ENCODE results near the gene HS3ST3B1.

The HS3ST3B1 gene

DNA sequence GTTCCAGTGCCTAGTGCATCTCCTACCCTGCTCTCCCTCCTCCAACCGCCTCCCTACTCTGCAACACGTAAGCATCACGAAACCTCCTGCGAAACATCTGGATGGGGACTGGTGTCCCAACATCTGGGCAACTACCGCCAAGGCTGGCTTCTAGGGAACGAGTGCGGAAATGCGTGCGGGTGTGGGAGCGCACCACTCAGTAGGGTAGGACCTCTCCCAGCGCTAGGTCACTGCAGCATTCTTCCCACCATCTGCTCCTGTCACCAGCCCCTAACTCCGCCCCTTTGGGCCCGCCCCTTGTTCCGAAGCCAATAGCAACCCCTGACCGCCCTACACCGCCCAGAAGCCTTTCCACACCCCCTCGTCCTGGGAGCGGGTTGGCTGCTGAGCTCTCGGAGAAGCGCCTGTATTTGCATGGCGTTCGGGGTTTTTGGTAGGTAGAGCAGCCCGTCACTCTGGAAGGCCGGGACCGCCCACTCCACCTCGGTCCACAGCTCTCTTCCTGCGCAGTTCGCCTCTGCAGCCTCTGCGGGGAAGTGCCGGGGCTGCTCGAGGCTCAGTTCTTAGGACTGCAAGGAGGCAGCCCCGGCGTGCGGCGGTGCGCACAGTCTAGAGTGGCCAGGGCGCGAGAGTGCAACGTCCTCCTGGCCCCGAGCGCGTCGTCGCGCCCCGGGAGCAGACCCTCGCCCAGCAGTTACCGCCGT lies at the start of gene HS3ST3B1:
HS3ST3B1 (plus strand) TSS at position 507 of the 704 bp plus-strand sequence. CDS start 438 bp downstream, outside the sequence.
- DNase-seq = peak; percentile 100

DNA sequence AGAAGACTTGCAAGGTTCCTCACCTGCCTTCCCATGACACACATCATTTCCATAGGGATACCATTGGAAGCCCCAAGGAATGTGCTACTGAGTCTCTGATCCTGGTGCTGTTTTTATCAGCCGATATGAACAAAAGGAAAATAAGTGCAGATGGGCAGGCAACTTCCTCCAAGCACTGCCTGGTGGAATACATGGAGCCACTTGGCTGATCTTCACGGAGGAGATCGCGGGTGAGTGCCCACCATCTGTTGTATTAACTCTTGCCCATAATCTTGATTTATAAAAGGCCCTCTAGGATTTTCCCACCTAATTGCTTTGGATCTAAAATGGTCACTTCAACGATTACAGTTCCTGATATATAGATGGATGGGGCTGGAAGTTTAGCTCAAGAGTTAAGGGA lies 39.5 kb upstream of the HS3ST3B1 start:
- no peak for DNase-seq

- no peak for DNase-seq
These were observed 32.6 kb upstream of the HS3ST3B1 start for GRCh38 chr17:14268264-14268663.

DNA sequence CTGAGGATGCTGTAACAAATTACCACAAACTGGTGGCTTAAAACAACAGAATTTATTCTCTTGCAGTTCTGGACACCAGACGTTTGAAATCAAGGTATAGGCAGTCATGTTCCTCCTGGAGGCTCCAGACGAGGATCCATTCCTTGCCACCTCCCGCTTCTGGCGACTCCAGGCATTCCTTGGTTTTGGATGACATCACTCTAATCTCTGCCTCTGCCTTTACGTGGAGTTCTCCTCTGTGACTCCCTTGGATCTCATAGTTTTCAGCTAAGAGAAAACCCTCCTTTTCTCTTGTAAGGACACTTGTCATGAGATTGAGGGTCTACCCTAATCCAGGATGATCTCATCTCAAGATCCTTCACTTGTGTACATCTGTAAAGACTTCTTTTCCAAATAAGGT lies 31.4 kb upstream of the HS3ST3B1 start:
- no peak for DNase-seq

- DNase-seq = no peak
These were observed 30.4 kb upstream of the HS3ST3B1 start for GRCh38 chr17:14270508-14270907.

DNA sequence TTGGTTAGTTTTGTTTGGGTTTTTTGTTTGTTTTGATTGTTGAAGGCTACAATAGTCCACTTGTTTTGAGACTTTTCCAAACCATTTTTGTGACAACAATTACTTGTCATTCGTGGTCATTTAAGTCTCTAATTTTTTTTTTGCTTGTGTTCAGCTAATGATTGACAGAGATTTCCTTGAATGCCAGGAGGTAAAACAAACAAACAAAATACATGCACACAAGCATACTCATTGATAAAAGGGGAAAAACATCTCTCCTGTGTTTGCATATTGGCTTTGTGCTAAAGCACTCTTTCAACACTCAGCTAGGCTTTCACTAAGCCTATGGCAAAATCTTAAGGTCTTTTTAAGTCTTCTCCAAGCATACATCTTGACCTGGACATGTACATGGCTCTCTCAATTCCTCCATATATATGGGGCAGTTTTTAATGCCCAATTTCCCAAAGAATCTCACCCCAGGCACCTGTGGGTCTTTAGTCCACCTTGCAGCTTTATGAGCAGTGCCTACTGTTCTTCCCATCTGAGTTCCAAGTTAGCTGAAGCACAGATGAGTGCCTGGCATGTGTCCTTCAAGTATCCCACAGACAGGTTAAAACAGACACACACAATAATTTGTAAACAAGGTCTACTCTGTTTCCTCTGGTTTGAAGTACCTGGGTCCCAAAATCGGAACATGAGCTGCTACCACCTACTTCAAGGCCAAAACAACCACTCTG lies 24.2 kb upstream of the HS3ST3B1 start:
- DNase-seq = no peak

DNA sequence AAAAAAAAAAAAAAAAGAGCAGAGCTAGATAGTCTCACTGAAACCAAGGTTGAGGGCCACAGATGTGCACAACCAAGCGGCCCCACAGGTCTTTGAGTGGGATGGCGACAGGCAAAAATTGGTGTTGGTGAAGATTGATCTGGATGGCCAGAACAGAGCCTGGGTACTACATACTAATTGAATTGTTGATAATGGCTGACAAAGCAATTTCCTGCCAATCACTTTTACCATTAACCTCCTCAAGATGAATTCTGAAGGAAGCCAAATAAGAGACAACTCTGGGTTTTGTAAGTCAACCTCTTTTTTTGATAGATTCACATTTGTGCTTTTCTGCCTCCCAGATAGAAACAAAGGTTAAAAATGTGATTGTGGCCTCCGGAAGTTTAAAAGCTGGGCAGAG lies 19.4 kb upstream of the HS3ST3B1 start:
- DNase-seq = no peak

DNA sequence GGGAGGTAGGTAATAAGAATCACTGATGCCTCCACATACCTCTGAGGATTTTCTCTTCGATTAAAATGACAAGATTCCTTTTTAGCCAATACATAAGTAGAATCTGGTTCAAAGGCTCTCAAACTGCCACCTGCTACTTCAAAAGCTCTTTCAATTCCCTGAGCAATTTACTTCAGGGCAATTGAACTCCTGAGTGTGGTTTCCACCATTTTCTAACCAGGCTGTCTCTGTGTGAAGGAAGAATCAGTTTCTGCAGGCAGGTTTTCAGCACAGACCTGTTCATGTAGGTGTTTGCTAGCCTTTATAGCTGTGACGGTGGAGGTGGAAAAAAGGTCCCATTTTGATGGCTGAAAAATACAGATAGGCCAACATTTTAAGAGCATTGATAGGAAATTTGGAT lies 18.2 kb upstream of the HS3ST3B1 start:
- no peak for DNase-seq

GRCh38 chr17:14289162-14289561 lies 11.7 kb upstream of the HS3ST3B1 start:
- DNase-seq = no peak

DNA sequence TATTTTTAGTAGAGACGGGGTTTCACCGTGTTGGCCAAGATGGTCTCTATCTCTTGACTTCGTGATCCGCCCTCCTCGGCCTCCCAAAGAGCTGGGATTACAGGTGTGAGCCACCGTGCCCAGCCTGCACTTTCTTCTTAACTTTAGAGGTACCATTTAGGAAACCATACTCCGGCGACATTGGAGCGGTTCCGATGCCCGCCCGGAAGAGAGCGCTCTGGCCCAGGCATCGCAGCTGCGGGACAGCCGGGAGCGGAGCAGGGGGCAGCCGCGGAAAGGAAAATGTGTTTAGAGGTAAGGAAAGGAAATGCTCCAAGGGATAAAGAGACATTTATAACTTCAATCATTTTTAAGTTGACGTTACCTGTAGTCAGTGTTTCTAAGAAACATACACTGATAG lies 6.0 kb upstream of the HS3ST3B1 start:
- DNase-seq = no peak

DNA sequence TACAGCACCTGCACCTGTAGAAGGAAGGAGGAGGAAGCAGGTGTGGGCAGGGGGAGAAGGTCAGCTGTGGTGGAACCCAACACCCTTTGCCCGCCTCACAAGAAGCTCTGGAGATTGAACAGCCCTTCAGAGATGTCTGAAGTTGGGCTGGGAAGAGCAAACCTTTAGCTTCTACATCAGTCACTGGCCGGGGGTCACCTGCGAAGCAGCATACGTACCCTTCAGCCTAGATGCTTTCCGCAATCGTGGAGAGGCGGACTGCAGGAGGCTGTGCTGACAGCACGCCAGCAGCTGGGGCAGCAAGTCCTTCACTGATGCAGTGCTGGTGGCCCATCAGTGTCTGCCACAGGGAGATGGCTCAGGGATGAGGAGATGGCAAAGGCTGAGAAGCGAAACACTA lies 5.2 kb upstream of the HS3ST3B1 start:
- DNase-seq = no peak

- DNase-seq = no peak
These were observed 4.5 kb upstream of the HS3ST3B1 start for GRCh38 chr17:14296166-14296910.

GRCh38 chr17:14297161-14297851 lies 3.6 kb upstream of the HS3ST3B1 start:
- DNase-seq = peak; percentile 78

- DNase-seq = no peak
These were observed 2.5 kb upstream of the HS3ST3B1 start for GRCh38 chr17:14298221-14298946.

GRCh38 chr17:14298947-14299279 lies 2.0 kb upstream of the HS3ST3B1 start:
- no peak for DNase-seq

DNA sequence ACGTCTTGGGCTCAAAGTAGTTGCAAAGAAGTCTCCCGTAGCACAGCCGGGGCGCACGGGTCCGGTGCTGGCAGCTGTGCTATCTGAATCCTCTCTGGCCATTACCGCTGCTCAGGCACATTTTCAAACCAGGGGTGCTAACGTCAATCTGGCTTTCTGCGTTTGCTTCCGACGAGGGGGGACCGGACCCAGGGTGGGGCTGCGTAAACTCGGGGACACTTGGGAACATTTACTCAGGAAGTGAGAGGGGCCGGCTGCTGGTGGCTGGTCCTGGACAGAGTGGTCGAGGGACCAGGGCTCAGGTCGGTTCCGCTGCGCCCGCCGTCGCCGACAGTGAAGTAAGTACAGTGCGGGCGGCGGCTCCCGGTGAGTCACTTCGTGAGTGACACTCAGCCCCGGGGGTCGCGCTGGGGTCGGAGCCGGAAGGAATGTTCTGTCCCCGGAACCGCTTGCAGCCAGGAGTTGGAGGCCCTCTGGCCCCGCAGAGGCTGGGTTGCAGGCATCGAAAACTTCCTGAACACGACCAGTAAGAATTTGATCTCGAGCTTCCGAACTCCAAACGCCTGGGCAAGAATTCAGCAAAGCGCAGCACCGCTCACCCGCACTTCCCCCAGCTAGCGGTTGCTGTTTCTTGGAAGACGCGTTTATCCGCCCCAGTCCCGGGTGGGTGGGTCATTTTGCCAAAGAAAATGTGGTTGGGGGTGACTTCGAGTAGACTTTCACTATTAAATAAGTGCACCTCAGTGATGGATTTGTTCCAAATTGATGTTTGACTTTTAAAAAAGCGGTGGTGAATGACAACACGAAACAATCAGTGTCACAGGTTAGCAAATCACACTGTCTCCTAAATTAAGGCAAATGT lies 1.4 kb upstream of the HS3ST3B1 start:
- no peak for DNase-seq

DNA sequence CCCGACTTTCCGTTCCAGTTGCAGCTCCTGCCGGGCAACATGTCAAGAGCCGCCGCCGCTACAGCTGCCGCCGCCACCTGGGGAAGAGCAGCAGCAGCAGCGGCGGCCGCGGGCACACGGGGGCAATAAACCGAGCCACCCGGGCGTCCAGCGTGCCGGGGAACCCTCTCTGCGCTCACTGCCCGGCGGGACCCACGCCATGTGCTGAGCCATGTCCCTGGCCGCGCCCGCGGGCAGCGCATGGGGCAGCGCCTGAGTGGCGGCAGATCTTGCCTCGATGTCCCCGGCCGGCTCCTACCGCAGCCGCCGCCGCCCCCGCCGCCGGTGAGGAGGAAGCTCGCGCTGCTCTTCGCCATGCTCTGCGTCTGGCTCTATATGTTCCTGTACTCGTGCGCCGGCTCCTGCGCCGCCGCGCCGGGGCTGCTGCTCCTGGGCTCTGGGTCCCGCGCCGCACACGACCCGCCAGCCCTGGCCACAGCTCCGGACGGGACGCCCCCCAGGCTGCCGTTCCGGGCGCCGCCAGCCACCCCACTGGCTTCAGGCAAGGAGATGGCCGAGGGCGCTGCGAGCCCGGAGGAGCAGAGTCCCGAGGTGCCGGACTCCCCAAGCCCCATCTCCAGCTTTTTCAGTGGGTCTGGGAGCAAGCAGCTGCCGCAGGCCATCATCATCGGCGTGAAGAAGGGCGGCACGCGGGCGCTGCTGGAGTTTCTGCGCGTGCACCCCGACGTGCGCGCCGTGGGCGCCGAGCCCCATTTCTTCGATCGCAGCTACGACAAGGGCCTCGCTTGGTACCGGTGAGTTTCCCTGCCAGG lies 604 bp downstream of the HS3ST3B1 start:
- no peak for DNase-seq

- no peak for DNase-seq
These were observed 1.2 kb downstream of the HS3ST3B1 start for GRCh38 chr17:14302091-14302430.

GRCh38 chr17:14302431-14303099 lies 1.7 kb downstream of the HS3ST3B1 start:
- DNase-seq = peak; percentile 86

Measured in right hindlimb (tissue), 1 donor.